ENCODE results near the gene GPR12.

The GPR12 gene

GRCh38 chr13:26786651-26787295 lies 26.2 kb upstream of the GPR12 start:
- TF ChIP-seq TAF1 (IDR thresholded peaks at IDR 0.05; ENCODE audit: borderline replicate concordance, insufficient read depth, low read length) (no peak), SIN3A (IDR thresholded peaks at IDR 0.05; ENCODE audit: borderline replicate concordance, insufficient read depth, low read length) (no peak), REST (IDR thresholded peaks at IDR 0.05; ENCODE audit: insufficient read depth in 1 of 2, low read depth in 2 of 2, low read length in 2 of 2) (no peak), POLR2AphosphoS5 (IDR thresholded peaks at IDR 0.05; ENCODE audit: low read depth, low read length) (no peak), FOXP2 (optimal IDR thresholded peaks at IDR 0.05; ENCODE audit: borderline replicate concordance, extremely low read depth, extremely low read length, insufficient read depth) (no peak)

- no peak for TF ChIP-seq REST (IDR thresholded peaks at IDR 0.05; ENCODE audit: insufficient read depth in 1 of 2, low read depth in 2 of 2, low read length in 2 of 2)
- TF ChIP-seq SIN3A (IDR thresholded peaks at IDR 0.05; ENCODE audit: borderline replicate concordance, insufficient read depth, low read length) = no peak
- TF ChIP-seq FOXP2 (optimal IDR thresholded peaks at IDR 0.05; ENCODE audit: borderline replicate concordance, extremely low read depth, extremely low read length, insufficient read depth) = no peak
- no peak for TF ChIP-seq TAF1 (IDR thresholded peaks at IDR 0.05; ENCODE audit: borderline replicate concordance, insufficient read depth, low read length)
- TF ChIP-seq POLR2AphosphoS5 (IDR thresholded peaks at IDR 0.05; ENCODE audit: low read depth, low read length) = no peak
Observed at GRCh38 chr13:26785838-26786630, 25.4 kb upstream of the GPR12 start.

- no peak for TF ChIP-seq TAF1 (IDR thresholded peaks at IDR 0.05; ENCODE audit: borderline replicate concordance, insufficient read depth, low read length)
- TF ChIP-seq FOXP2 (optimal IDR thresholded peaks at IDR 0.05; ENCODE audit: borderline replicate concordance, extremely low read depth, extremely low read length, insufficient read depth) = no peak
- TF ChIP-seq SIN3A (IDR thresholded peaks at IDR 0.05; ENCODE audit: borderline replicate concordance, insufficient read depth, low read length) = no peak
- no peak for TF ChIP-seq REST (IDR thresholded peaks at IDR 0.05; ENCODE audit: insufficient read depth in 1 of 2, low read depth in 2 of 2, low read length in 2 of 2)
- no peak for TF ChIP-seq POLR2AphosphoS5 (IDR thresholded peaks at IDR 0.05; ENCODE audit: low read depth, low read length)
Observed at GRCh38 chr13:26784704-26785639, 24.4 kb upstream of the GPR12 start.

DNA sequence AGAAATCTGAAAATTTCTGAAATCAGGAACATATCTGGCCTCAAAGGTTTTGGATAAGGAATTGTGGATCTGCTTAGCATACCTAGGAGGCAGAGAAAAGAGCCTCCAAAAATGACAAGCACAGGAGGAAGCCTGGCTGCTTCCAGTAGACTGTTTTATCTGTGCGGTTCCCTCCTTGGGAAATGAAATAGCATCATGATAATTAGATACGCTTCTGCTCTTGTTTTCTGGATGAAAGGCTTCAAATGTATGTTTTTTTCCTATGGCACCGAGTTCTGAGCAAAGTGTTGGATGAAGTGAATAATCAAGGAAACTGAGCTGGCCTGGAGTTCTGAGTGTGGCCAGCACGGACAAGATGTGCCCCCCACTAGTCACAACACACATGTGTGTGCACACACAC lies 19.8 kb upstream of the GPR12 start:
- TF ChIP-seq POLR2AphosphoS5 (IDR thresholded peaks at IDR 0.05; ENCODE audit: low read depth, low read length) = no peak
- TF ChIP-seq SIN3A (IDR thresholded peaks at IDR 0.05; ENCODE audit: borderline replicate concordance, insufficient read depth, low read length) = no peak
- TF ChIP-seq FOXP2 (optimal IDR thresholded peaks at IDR 0.05; ENCODE audit: borderline replicate concordance, extremely low read depth, extremely low read length, insufficient read depth) = no peak
- TF ChIP-seq TAF1 (IDR thresholded peaks at IDR 0.05; ENCODE audit: borderline replicate concordance, insufficient read depth, low read length) = no peak
- TF ChIP-seq REST (IDR thresholded peaks at IDR 0.05; ENCODE audit: insufficient read depth in 1 of 2, low read depth in 2 of 2, low read length in 2 of 2) = no peak

Measured in PFSK-1 (cell line).